NCI-H524 treated with DMSO at 0.1 percent for 48 hours (cell line): Measurements from ENCODE around the gene SMIM14.
"Not testable (repeated sequence)": the region's sequence is repeated elsewhere in the genome, so short reads cannot be mapped to it uniquely, and the experiment has no call there.

ENCODE experiments used
- DNase-seq: peaks from one replicate; lab custom pipeline; 2025; lab: John Stamatoyannopoulos, UW

Gene SMIM14

DNA sequence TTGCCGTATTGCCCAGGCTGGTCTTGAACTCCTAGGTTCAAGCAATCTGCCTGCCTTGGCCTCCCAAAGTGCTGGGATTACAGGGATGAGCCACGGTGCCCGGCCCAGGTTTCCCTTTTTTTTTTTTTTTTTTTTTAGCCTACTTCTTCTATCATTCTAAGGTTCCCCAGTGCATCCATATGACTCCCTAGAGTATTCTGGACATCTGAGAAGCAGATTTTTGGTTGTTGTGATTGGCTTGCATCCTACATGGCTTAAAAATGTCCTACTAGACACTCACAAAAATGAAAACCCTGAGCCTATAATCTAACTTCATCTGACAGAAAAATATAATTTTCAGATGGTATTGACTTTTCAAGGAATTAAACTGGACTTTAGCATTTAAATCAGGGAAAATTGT is 41.7 kb downstream of the SMIM14 start:
- no peak for DNase-seq

DNA sequence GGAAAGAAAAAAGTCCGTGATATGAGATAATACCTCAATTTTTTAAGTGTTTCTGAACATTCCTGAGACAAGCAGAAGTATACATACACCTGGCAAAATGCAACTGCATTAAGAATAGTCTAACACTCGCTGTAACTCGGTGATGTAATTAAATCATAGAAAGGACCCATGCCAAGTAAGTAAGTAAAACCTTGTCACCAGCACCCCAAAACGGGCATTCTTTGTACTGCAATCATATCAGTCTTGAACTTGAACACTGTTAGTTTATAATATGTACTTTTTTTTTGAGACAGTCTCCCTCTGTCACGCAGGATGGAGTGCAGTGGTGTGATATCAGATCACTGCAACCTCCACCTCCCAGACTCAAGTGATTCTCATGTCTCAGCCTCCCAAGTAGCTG is 47.4 kb downstream of the SMIM14 start:
- no peak for DNase-seq

DNA sequence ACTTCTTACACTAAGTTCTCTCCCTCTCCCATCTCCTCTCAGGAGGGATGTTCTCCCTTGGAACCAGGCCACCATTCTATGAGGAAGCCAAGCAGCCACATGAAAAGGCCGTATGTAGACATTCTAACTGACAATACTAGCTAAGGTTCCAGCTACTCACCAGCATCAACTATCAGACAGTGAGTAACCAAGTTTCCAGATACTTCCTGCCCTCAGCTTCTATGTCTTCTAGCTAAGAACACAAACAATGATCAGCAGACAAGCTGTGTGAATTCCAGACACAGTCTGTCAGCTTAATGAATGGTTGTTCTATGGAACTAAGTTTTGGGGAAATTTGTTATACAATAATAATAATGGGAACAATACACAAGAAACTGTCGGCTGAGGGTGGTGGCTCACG is 50.8 kb downstream of the SMIM14 start:
- DNase-seq: no peak

DNA sequence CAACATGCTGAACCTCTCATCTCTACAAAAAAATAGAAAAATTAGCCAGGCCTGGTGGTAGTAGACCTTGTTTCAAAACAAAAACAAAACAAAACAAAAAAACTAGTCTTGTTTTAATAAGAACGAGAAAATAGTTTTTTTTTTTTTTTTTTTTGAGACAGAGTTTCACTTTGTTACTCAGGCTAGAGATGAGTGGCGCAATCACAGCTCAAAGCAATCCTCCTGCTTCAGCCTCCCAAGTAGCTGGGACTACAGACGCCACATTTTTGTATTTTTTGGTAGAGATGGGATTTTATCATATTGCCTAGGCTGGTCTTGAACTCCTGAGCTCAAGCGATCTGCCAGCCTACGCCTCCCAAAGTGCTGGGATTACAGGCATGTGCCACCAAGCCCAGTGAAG is 63.7 kb downstream of the SMIM14 start:
- no peak for DNase-seq

DNA sequence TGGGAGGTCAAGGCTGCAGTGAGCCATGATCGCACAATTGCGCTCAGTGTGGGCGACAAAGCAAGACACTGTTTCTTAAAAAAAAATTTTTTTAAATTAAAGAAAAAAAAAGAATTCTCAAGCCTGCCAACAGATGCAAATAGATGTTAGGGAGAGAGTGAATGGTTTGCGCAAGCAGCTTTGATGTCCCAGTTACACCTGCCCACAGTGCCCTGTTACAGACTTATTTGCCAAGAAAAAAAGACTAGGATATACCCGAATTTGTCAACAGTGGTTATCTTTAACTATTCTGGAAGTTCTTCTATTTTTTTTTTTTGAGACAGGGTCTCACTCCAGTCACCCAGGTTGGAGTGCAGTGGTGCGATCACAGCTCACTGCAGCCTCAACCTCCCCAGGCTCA is 67.2 kb downstream of the SMIM14 start:
- no peak for DNase-seq

DNA sequence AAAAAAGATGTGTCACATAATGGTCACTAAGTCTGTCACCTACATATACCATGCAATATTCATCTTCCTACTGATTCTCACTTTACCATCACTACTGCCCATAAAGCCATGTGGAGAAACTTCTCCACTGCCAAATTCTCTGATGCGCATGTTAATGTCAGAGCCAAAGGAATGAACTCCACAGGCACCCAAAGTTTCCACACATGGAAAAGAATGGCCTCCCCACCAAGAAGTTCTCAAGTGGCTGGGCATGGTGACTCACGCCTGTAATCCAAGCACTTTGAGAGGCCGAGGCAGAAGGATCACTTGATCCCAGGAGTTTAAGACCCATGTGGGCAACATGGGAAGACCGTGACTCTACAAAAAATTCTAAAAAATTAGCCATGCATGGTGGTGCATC is 67.6 kb downstream of the SMIM14 start:
- no peak for DNase-seq

DNA sequence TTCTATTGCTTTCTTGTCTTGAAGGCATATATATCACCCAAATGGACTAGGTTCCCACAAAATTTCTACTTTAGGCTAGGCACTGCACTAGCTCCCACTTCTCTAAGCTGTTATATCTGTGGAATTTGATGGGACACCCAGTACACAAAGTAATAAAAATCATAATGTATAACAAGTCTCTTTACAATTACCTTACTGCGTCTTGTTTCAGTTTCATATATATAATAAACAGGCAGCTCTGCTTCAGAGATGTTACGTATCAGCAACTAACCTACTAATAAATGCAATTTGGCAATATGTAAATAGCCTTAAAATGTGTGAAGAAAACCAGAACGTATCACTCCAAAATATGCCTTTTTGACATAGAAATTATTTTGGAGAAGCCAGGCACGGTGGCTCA is 69.5 kb downstream of the SMIM14 start:
- DNase-seq: no peak

DNA sequence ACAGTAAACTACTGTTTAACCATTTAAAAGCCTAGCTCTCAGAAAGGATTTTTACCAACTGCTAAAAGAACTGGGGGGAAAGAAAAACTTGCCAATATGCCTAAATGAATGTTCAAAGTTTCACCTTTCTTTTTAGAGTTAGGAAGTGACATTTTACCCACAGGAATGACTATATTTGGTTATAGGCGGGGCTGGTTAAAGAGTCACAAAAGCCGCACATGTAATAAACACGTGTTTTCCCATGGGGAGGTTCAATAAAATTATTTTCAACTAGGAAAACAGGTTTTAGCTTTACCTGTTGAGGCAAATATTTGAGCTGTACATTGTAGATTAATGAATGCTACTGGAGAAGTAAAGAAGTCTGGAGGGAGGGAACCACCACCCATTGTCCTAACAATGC is 69.9 kb downstream of the SMIM14 start:
- DNase-seq: no peak

DNA sequence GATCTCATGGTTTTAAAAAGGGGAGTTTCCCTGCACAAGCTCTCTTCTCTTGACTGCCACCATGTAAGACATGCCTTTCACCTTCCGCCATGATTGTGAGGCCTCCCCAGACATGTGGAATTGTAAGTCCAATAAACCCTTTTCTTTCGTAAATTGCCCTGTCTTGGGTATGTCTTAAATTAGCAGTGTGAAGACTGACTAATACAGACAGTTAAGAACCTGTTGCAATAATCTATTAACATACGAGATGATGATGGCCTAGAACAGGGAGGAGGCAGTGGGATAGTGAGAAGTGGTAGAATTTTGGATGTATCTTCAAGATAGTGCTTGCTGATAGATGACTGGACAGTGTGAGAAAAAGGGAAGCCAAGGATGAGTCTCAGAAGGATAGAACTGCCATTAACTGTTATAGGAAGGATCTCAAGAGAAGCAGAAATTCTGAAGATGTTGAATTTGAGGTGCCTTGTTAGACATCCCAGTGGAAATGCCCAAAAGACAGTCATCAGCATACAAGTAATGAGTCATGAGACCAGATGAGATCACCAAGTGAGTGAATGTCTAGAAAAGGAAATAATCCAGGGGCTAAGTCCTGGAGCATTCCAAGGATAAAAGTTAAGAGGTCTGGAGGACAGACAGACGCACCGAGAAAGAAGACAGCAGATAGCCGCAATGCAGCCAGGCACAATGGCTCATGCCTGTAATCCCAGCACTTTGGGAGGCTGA is 72.6 kb downstream of the SMIM14 start:
- no peak for DNase-seq

DNA sequence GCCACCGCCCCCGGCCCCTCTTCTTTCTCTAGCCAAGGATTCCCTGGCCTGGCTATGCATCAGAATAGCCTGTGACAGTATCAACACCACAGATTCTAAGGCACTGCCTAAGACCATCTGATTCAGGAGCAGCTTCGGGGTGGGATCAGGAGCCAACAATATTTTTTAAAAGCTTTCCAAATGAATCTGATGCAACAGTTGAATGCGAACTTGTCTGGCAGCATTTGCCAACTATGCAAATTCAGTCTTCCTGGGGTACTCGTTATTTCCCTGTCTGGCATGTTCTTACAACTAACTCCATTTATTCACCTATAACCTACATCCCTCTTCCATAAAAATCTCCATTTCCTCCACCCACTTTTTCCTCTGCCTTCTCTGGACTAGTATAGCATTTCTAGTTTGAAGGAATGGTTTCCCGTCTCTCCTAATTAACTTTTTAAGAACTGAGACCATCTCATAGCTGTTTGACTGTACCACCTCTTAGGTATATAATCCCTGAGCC is 75.3 kb downstream of the SMIM14 start:
- DNase-seq: no peak

DNA sequence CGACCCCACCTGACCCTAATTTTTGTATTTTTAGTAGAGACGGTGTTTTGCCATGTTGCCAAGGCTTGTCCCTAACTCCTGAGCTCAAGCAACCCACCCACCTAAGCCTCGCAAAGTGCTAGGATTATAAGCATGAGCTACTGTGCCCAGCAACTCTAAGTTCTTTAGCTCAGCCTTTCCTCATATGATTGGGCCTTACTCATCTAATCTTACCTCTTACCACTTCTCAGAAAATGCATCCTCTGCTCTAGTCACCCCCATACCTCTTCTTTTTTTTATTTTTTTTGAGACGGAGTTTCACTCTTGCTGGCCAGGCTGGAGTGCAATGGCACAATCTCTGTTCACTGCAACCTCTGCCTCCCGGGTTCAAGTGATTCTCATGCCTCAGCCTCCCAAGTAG is 75.9 kb downstream of the SMIM14 start:
- DNase-seq: no peak

DNA sequence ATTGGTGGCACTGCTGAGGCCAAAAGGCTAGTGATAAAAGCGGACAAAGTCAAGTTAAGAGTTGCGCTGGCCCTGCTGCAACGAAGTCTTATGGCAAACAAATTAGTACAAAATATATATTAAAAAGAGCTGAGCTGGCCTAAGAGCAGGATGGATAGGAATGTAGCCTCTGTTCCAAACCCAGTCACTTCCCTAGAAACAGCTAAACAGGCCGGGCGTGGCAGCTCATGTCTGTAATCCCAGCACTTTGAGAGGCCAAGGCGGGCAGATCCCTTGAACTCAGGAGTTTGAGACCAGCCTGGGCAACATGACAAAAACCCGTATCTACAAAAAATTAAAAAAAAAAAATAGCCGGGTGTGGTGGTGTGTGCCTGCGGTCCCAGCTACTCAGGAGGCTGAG is 79.0 kb downstream of the SMIM14 start:
- no peak for DNase-seq

DNA sequence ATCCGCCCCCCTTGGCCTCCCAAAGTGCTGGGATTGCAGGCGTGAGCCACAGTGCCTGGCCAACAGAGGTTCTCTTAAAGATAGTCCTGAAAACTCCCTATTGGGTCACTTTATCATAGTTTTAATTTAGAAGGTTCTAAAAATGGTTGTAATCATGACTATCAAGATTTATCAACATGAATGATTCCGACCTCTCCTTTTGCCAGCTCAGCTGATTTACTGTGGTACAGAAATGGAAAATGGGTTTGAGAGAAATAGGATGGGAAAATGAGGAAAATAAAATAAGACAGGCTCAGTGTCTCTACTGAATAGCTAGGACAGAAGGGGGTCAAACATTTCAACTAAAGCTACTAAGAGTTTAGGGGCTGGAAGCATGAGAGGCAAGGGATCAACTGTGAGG is 83.2 kb downstream of the SMIM14 start:
- DNase-seq: no peak

DNA sequence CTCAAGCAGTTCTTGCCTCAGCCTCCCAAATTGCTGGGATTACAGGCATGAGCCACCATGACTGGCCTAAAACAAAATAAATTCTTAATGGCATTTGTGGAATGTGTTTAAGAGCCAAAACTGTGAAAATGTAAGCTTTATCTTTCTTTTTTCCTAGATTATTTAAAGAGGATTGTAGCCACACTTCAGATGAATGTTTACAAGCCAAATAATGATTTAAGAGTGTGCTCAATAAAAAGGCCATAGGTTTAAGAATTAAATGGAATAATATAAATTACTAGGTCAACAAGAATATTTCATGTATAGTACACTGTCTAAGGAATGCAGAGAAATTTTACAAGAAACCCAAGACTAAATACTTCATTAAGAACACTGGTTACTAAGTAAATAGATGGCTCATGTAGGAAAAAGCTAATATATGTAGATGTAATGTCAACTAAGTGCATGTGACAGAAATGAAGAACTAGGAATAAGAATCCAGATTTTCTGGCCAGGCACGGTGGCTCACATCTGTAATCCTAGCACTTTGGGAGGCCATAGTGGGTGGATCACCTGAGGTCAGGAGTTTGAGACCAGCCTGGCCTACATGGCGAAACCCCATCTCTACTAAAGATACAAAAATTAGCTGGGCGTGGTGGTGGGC is 90.1 kb downstream of the SMIM14 start:
- DNase-seq: no peak

DNA sequence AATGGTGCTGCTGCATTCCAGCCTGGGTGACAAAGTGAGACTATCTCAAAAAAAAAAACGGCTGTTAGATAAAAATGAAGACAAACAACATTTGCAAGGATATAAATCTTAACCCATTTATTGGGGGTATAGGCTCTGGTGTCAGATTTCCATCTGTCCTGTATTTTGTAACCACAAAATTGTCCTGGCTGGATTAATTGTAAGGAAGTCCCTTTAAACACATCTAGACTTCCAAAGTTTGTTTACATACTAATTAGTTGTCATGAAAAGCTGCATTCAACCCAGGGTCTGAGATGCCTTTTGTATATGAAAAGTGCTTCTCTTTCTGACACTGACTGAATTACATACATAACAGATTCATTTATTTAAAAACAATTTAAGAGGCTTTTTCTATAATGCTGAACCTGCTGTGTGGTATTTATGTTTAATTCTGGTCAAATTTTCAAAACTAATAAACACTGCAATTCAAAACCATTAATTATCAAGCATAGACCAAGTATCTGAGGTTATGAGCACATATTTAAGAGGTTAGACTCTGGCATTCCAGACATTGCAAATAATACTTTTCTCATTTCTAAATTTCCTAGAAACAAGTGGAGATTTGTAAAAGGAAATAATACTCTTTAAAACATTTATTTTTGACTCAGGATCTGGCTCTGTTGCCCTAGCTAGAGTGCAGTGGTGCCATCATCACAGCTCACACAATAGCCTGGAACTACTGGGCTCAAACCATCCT is 93.9 kb downstream of the SMIM14 start:
- DNase-seq: no peak

DNA sequence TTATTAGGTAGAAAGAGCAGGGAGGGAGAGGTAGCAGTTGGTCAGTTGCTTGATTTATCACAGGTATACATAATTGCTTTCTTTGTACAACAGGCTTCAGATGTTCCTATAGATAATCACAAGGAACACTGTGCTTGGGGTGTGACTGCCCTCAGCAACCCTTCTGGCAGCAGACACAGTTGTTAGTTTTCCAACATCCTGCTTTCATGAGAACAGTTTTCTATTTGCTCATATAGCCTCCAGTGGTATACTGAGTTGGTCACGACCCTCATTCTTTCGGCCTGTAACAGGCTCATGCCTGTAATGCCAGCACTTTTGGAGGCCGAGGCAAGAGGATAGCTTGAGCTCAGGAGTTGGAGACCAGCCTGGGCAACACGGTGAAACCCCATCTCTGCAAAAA is 94.6 kb downstream of the SMIM14 start:
- not testable (repeated sequence) for DNase-seq

DNA sequence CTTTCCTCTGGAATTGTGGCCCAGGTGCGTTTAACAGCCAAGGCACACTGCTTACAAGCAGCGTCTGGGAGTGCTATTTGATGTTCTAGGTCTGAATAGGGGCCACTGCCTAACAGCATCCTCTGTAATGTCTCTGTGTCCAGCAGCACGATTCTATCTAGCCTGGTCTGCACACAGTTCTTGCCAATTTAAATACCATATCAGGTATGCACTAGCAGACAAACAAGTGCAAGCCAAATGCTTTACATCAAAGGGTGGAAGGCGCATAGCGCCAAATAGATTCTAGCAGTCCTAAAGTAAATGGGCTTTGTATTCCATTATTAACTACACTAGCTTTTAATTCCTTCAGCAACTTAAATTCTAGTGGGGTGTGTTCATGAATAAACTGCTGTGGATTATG is 95.6 kb downstream of the SMIM14 start:
- DNase-seq: no peak

DNA sequence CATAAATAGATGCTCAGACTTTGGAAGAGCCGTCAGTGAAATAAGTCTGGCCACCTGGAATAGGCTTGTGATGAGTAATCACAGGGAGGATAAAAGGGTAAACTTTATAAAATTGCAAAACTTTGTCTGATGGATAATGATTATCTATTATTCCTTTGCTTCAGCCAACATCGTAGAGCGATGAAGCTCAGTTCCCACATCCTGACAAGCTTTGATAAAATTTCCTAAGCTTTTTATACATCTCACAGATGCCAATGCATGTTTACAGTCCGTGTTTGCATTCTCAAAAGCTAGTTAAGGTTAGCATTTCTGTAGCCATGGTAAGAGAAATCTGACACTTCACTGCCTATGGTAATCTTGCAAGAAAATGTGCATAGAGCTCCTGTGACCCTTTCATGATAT is 96.1 kb downstream of the SMIM14 start:
- no peak for DNase-seq

DNA sequence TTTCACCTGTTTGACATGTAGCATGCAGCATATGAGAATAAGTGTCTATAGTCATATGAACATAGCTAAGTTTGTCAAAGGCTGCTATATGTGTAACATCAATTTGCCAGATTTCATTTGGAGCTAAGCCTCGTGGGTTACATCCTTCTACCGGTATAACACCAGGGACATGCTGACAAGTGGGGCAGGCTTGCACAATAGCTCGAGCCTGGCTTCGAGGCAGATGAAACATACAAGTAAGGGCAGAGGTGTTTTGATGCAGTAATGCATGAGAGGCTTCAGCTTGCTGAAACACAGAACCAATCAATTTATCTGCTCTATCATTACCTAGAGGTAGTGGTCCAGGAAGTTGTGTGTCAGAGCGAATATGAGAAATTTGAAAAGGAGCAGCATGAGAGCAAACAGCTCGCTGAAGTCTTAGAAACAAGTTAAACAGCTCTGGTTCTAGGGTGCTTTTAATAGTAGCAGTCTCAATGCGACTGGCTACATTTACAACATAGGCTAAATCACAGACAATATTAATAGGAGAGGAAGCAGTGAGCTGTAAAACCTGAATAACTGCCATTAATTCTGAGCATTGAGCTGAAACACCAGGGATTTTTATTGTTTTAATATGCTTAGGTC is 96.6 kb downstream of the SMIM14 start:
- DNase-seq: no peak

DNA sequence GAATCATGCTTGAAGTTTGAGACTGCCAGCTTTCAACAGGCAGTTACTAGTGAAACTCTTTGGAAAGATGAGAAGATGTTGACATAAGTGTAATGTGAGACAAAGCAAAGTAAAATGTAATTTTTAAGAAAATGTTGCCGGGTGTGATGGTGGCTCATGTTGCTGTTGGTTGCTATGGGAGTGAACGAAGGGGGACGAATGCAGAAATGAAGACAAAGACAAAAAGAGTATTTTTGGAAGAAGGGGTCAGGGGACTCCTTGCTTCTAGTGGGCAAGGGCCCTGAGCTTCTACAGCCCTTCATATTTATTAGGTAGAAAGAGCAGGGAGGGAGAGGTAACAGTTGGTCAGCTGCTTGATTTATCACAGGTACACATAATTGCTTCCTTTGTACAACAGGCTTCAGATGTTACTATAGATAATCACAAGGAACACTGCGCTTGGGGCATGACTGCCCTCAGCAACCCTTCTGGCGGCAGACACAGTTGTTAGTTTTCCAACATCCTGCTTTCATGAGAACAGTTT is 99.5 kb downstream of the SMIM14 start:
- no peak for DNase-seq

DNA sequence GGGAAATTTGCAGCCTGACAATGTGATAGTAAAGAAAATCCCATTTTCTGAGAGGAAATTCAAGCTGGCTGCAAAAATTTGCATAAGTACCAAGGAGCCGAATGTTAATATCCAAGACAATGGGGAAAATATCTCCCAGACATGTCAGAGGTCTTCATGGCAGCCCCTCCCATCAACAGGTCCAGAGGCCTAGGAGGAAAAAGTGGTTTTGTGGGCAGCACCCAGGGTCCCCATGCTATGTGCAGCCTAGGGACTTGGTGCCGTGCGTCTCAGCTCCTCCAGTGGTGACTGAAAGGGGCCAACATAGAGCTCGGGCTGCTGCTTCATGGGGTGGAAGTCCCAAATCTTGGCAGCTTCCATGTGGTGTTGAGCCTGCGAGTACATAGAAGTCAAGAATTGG is 105.1 kb downstream of the SMIM14 start:
- no peak for DNase-seq

DNA sequence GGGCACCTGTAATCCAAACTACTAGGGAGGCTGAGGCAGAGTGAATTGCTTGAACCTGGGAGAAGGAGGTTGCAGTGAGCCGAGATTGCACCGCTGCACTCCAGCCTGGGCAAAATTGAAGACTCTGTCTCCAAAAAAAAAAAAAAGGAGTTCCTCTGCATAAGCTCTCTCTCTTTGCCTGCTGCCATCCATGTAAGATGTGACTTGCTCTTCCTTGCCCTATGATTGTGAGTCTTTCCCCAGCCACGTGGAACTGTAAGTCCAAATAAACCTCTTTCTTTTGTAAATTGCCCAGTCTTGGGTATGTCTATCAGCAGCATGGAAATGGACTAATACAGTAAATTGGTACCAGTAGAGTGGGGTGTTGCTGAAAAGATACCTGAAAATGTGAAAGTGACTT is 106.4 kb downstream of the SMIM14 start:
- DNase-seq: not testable (repeated sequence)

DNA sequence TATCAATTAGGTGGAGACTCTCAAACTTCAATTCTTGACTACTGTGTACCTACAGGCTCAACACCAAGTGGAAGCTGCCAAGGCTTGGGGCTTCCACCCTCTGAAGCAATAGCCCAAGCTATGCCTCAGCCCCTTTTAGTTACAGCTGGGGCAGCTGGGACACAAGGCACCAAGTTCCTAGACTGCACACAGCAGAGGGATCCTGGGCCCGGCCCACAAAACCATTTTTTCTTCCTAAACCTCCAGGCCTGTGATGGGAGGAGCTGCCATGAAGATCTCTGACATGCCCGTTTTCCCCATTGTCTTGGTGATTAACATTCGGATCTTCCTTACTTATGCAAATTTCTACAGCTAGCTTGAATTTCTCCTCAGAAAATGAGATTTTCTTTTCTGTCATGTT is 108.0 kb downstream of the SMIM14 start:
- no peak for DNase-seq
